GM21526 (cell line): ENCODE measurements around the gene APRT.

Source experiments
- ATAC-seq: cut with Tn5 transposase; IDR thresholded peaks from one replicate; pipeline ENCODE4 v1.9.1; 2021; ENCODE audit warnings: moderate library complexity; ENCODE audit not compliant: unreplicated experiment, low FRiP score

Gene APRT

DNA sequence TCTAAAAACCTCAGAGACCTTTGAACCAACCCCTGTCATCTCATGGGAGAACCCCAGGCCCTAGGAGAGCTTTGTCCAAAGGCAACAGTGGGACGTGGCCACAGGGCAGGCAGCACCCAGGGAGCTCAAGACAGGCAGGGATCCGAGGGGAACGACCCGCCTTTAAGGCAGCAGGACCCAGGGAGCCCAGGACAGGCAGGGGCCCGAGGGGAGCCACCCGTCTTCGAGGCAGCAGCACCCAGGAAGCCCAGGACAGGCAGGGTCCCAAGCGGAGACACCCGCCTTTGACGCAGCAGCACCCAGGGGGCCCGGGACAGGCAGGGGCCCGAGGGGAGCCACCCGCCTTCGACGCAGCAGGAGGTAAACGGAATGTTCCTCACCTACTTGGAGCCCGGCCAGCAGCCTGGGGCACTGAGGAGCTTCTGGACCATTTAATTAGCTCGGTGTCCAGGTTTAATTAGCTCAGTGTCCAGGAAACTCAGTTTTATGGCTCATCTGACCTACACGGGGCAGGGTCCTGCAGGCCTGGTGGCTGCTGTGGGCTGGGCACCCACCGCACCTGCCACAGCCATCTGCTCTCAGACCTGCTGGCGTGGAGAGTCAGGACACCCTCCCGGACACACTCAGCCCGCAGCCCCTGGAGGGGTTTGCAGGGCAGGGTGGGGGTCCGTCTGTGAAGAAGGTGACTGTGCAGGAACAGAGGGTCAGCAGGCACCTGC is 51.1 kb downstream of the APRT start:
- ATAC-seq: no peak

DNA sequence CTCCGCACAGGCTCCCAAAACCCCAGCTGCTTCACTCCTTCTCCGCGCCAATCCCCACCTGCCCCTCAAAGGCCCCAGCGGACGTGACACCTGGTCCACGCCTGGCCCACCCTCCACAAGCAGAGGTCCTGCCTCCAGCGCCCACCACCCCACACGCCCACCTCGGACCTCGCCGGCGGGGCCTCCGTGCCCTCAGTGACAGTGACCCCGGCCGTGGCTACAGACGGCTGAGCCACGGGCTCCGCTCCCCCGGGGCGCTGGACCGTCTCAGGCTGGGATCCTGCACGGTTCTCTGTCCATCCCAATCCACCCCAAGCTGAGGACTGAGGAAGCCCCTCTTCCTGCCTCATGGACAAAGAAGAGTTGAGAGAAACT is 51.8 kb downstream of the APRT start:
- no peak for ATAC-seq
